ENCODE results near the gene THRA. TPM values are rescaled to one million over a fixed set of nuclear protein-coding genes. Genes with fewer than 3 reads are reported as not detected.

The THRA gene
- total and polyA plus RNA-seq, 2 of the 8 experiments (the other 6 are each of a cell fraction or from before 2014, with no cell fraction given): 6.4 to 10.2 TPM

DNA sequence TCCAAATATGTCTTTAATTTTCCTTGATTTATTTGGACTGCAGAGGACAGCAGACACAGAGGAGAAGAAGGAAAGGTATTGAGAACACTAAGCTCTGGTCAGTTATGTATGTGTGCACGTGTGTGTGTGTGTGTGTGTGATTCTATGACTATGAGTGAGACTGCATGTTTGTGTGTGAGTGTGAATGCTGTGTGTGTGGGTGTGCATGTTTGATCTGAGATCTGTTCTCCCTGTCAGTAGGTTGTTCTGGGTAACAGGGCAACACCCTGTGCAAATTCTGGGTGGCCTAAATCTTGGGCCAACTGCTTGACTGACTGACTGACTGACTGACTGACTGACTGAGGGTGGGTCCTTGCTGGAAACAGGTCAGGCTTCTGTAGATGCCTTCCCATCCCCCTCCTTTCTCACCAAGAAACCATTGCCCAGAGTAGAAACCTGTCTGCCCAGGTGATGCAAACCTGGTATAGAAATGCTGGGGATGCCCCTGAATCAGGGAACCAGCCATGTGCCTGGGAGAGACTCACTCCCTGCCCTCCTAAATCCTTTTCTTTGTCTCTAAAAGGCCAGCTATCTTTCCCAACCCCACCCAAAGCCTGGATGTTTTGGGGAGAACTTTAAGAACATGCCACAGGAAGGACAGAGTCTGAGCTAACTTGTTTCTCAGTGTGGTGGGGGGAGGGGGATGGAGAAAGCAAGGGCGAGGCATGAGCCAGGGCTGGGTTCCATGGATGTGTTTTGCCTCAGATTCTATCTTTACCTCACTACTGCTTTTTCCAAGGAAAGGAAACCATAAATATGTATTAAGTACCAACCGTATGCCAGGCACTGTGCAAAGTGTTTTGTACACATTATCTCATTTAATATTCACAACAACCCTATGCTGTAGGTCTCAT lies 42.1 kb downstream of the THRA start:
- Histone ChIP-seq H3K79me2 (ENCODE audit: control insufficient read depth in 1 of 2, insufficient read depth in 2 of 2, low read length in 2 of 2) (no peaks in the 10 kb centered on the region), H2AFZ (ENCODE audit: low read length) (no peak overlapping the region), H4K5ac (ENCODE audit: insufficient read length, low read depth, low read length) (no peak overlapping the region), H3K4ac (replicated peaks; ENCODE audit: insufficient read length, low read depth, low read length) (no peak overlapping the region), H3K4me1 (replicated peaks in 1 of 4; ENCODE audit: control insufficient read depth in 3 of 4, insufficient read depth in 4 of 4, low read length in 3 of 4) (peaks cover 23 to 43% (median 33%) of the 10 kb centered on the region in 4 experiments), H3K23ac (ENCODE audit: insufficient read length) (no peak overlapping the region), H2BK15ac (ENCODE audit: low read length) (peak overlapping the region; percentile 97), H2BK12ac (ENCODE audit: low read depth, low read length) (peak overlapping the region; percentile 98; the same call in 1 of the 2 replicates), H3K79me1 (ENCODE audit: low read depth, low read length) (no peaks in the 10 kb centered on the region), H4K8ac (ENCODE audit: extremely low read depth, insufficient read depth, low read length) (no peak overlapping the region), H3K36me3 (ENCODE audit: control insufficient read depth in 2 of 4, insufficient read depth in 4 of 4, low read length in 3 of 4) (no peaks in the 10 kb centered on the region), H4K20me1 (replicated peaks in 1 of 2; ENCODE audit: control insufficient read depth in 1 of 2, insufficient read depth in 2 of 2, low read length in 2 of 2) (no peaks in the 10 kb centered on the region), H3K56ac (replicated peaks; ENCODE audit: insufficient read length, low read depth, low read length) (no peak overlapping the region), H3K14ac (ENCODE audit: insufficient read length) (no peak overlapping the region), H3K18ac (ENCODE audit: extremely low read depth, low read length) (peak overlapping the region; percentile 62; the same call in 1 of the 2 replicates), H3K4me3 (ENCODE audit: extremely low read depth in 1 of 4, insufficient read depth in 2 of 4, low read depth in 3 of 4, low read length in 4 of 4) (no peak overlapping the region; a peak in 1 of 8 replicates), H4K91ac (replicated peaks; ENCODE audit: insufficient read length, low read length) (peak overlapping the region; percentile 46), H3K9me3 (ENCODE audit: insufficient read depth in 2 of 2, low read depth in 1 of 2, low read length in 1 of 2) (no peaks in the 10 kb centered on the region), H2AK5ac (ENCODE audit: low read depth, low read length) (peak overlapping the region; percentile 96; the same call in 1 of the 2 replicates), H3K23me2 (ENCODE audit: low read depth, low read length) (peaks cover 8% of the 10 kb centered on the region; the same call in 1 of the 2 replicates), H2BK120ac (replicated peaks; ENCODE audit: low read depth, low read length) (no peak overlapping the region), H3K9ac (replicated peaks in 1 of 4; ENCODE audit: extremely low read depth in 1 of 4, low read depth in 3 of 4, low read length in 3 of 4) (no peak overlapping the region), H3K4me2 (ENCODE audit: insufficient read depth in 1 of 2, low read depth in 2 of 2, low read length in 2 of 2) (peak overlapping the region in 1 of 2 experiments; percentile 34; a peak in 1 of 4 replicates), H3K27me3 (replicated peaks in 1 of 4; ENCODE audit: control insufficient read depth in 3 of 4, extremely low read depth in 1 of 4, insufficient read depth in 3 of 4, low read length in 3 of 4) (peaks cover 1 to 32% (median 26%) of the 10 kb centered on the region in 4 experiments), H2BK20ac (ENCODE audit: low read length) (peak overlapping the region; percentile 73), H2BK5ac (ENCODE audit: low read depth, low read length) (peak overlapping the region; percentile 69; the same call in 1 of the 2 replicates), H3K27ac (ENCODE audit: low read depth, low read length) (no peak overlapping the region)
- DNase-seq (ENCODE audit: low read depth in 1 of 2, low spot score in 2 of 2) (no peak), FAIRE-seq (no peak)
- ChIA-PET POLR2A (ENCODE audit: partially characterized antibody) (interaction anchor here (0.9 to 20.8 kb wide), 7 partner anchors 11 to 77 kb away, joined by 3 to 399 read pairs (median 4); partner anchors contain the start of genes MED24 and MSL1), CTCF (ENCODE audit: partially characterized antibody) (interaction anchor here (1.0 to 3.8 kb wide), 7 partner anchors 19 to 183 kb away, joined by 3 to 22 read pairs (median 4); partner anchors contain the start of gene CDC6)
- peak; percentile 72; the same call in 1 of the 2 replicates for TF ChIP-seq RBBP5 (IDR thresholded peaks at IDR 0.05; ENCODE audit: borderline replicate concordance, low read depth, low read length)
- TF ChIP-seq ASH2L (IDR thresholded peaks at IDR 0.05; ENCODE audit: low read length): peak; percentile 55
- TF ChIP-seq, protein P1, sequence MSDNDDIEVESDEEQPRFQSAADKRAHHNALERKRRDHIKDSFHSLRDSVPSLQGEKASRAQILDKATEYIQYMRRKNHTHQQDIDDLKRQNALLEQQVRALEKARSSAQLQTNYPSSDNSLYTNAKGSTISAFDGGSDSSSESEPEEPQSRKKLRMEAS (IDR thresholded peaks at IDR 0.05): peak; percentile 35; the same call in 1 of the 2 replicates
- TF ChIP-seq HDAC2 (IDR thresholded peaks at IDR 0.05; ENCODE audit: borderline replicate concordance in 1 of 2, low read depth in 2 of 2, low read length in 2 of 2): no peak
- 78% methylated on average over 3 of the region's 3 CpGs; no CpG with 5 or more reads in 1 of the 2 experiments for WGBS, 2 experiments (ENCODE audit: extremely low coverage in 1 of 2, insufficient coverage in 1 of 2, insufficient read length in 1 of 2, insufficient replicate concordance in 2 of 2, low coverage in 1 of 2, low lambda C conversion rate in 2 of 2, missing lambda C conversion rate in 1 of 2)

All from H1 (cell line).